Measurements from ENCODE around the gene C1orf53.
"Not testable (repeated sequence)": the region's sequence is repeated elsewhere in the genome, so short reads cannot be mapped to it uniquely, and the experiment has no call there.

C1orf53 gene

GRCh38 chr1:197922070-197922390, 19.6 kb downstream of the C1orf53 start:
- no peak for DNase-seq

GRCh38 chr1:197923038-197923437, 20.6 kb downstream of the C1orf53 start:
- DNase-seq = no peak

GRCh38 chr1:197924516-197925123, 22.2 kb downstream of the C1orf53 start:
- no peak for DNase-seq

GRCh38 chr1:197927908-197928665, 25.7 kb downstream of the C1orf53 start:
- DNase-seq = no peak

GRCh38 chr1:197928849-197929336, 26.5 kb downstream of the C1orf53 start:
- DNase-seq = no peak

- DNase-seq = no peak
These were observed 30.6 kb downstream of the C1orf53 start for GRCh38 chr1:197933016-197933415.

GRCh38 chr1:197933647-197934046, 31.2 kb downstream of the C1orf53 start:
- DNase-seq = no peak

- DNase-seq = no peak
These were observed 35.0 kb downstream of the C1orf53 start for GRCh38 chr1:197937381-197937780.

GRCh38 chr1:197937892-197938291, 35.5 kb downstream of the C1orf53 start:
- no peak for DNase-seq

GRCh38 chr1:197939159-197939980, 36.9 kb downstream of the C1orf53 start:
- not testable (repeated sequence) for DNase-seq

GRCh38 chr1:197942042-197942441, 39.6 kb downstream of the C1orf53 start:
- DNase-seq = no peak

- DNase-seq = no peak
These were observed 42.1 kb downstream of the C1orf53 start for GRCh38 chr1:197944485-197944884.

- DNase-seq = no peak
These were observed 46.8 kb downstream of the C1orf53 start for GRCh38 chr1:197948926-197949899.

GRCh38 chr1:197951089-197951488, 48.7 kb downstream of the C1orf53 start:
- no peak for DNase-seq

GRCh38 chr1:197951617-197952175, 49.3 kb downstream of the C1orf53 start:
- DNase-seq = no peak

- DNase-seq = not testable (repeated sequence)
These were observed 51.0 kb downstream of the C1orf53 start for GRCh38 chr1:197953472-197953871.

GRCh38 chr1:197954718-197955418, 52.4 kb downstream of the C1orf53 start:
- no peak for DNase-seq

GRCh38 chr1:197955486-197956394, 53.3 kb downstream of the C1orf53 start:
- DNase-seq = no peak
